Heart left ventricle (tissue), 16 donors: ENCODE results near the gene ADAM15. TPM values are rescaled to one million over a fixed set of nuclear protein-coding genes. Genes with fewer than 3 reads are reported as not detected.

Source experiments
- ATAC-seq, 4 donors: fragments of 200-7000 bp; cut with Tn5 transposase; one replicate each; pipeline ENCODE4 v1.9.1; 2020 to 2022; ENCODE audit warnings: moderate library complexity in 4 of 4, mild to moderate bottlenecking in 3 of 4, moderate number of reproducible peaks in 1 of 4
- DNase-seq, 5 donors: peaks; one replicate each; pipeline ENCODE4 v3.0.0-alpha.2; 2020
- H3K27ac ChIP-seq, 12 donors: fragments of 200-600 bp; sonication (generic) in 4 of 12; one replicate each; pipeline versions ENCODE4 v1.5.0 to v1.8.0; 2016 to 2022; ENCODE audit warnings: mild to moderate bottlenecking in 2 of 12
- H3K27me3 ChIP-seq, 9 donors: fragments of 200-600 bp; sonication (generic) in 2 of 9; one replicate each; pipeline versions ENCODE4 v1.5.1 to v1.8.0; 2016 to 2022; ENCODE audit warnings: mild to moderate bottlenecking in 3 of 9
- H3K36me3 ChIP-seq, 9 donors: fragments of 200-600 bp; sonication (generic) in 2 of 9; one replicate each; pipeline versions ENCODE4 v1.5.0 to v1.8.0; 2018 to 2022; ENCODE audit warnings: mild to moderate bottlenecking in 2 of 9
- H3K4me1 ChIP-seq, 12 donors: fragments of 200-600 bp; sonication (generic) in 4 of 12; one replicate each; pipeline versions ENCODE4 v1.5.0 to v1.8.0; 2016 to 2022; ENCODE audit warnings: mild to moderate bottlenecking in 3 of 12
- H3K4me3 ChIP-seq, 12 donors: fragments of 200-600 bp; sonication (generic) in 4 of 12; one replicate each; pipeline versions ENCODE4 v1.5.0 to v1.8.0; 2017 to 2022; ENCODE audit warnings: mild to moderate bottlenecking in 9 of 12, moderate library complexity in 4 of 12
- H3K9me3 ChIP-seq, 12 donors: fragments of 200-600 bp; sonication (generic) in 4 of 12; one replicate each; pipeline versions ENCODE4 v1.5.0 to v1.8.0; 2016 to 2022; ENCODE audit warnings: mild to moderate bottlenecking in 1 of 12
- POLR2A ChIP-seq, 2 donors: fragments of 450-650 bp; IDR thresholded peaks; one replicate each; pipeline ENCODE4 v1.6.1; 2017; ENCODE audit warnings: antibody characterized with exemption in 2 of 2, mild to moderate bottlenecking in 2 of 2, moderate library complexity in 2 of 2
- WGBS, 4 donors: extraction: QIAGEN DNeasy Blood & Tissue Kit in 2 of 4; methylation state at CpG; one replicate each; pipeline versions ENCODE4 v1.1.5 to v1.1.7; 2013 to 2018; 5-methylcytosine and 5-hydroxymethylcytosine counted together
- intact Hi-C, 10 donors: fragments of 100-400 bp; cut with DNase I; formaldehyde crosslinking; loops; one replicate each; pipeline versions ENCODE4 v1.11.1 to v1.14.2; 2022
- polyA plus RNA-seq, 2 donors: library from polyadenylated mRNA; stranded (reverse); fragments of 200-250 nt; gene quantifications; one replicate each; pipeline ENCODE4 v1.2.3, GENCODE V29; 2013
- total RNA-seq, 9 donors: library from RNA; depleted of rRNA in 2 of 9; stranded (reverse); fragments of >200 nt in 2 of 9; fragmentation: NEBNext Ultra II Directional in 3 of 9; extraction: Animal tissue kit (Norgen Biotek cat#: 25700) in 3 of 9; gene quantifications; one replicate each; pipeline versions ENCODE4 v1.1.0 to v1.2.4, GENCODE V29; 2016 to 2023
- TF ChIP-seq, protein P1 (sequence below), 12 donors: fragments of 200-600 bp; sonication (generic) in 4 of 12; IDR thresholded peaks; one replicate each; pipeline versions ENCODE4 v1.5.0 to v1.8.0; 2018 to 2022; ENCODE audit warnings: antibody characterized with exemption in 12 of 12, mild to moderate bottlenecking in 5 of 12
- donor health status: ischemic (EF 13 %, LVEDD 7.1; RV severe dilation, severe dysfunction).
- donor health status: healthy with polysubstance abuse.
- donor health status: DM: no; HTN: yes; CAD: no.
- donor health status: DM: no; HTN: no; CAD: no.
- donor health status: ischemic (EF 25% LVEDD 6.9; RV normal size, moderate dysfunction).
- donor health status: ischemic (EF 25% LVEDD 5.7; RV mildly dilated, moderate dysfunction).
- donor health status: healthy.
- donor health status: DM: yes; HTN: yes; CAD: no.
- donor health status: ischemic (EF 35%, LVEDD 5.7; RV mildly dilated, moderate dysfunction).
- donor health status: nonischemic (EF 11% LVEDD 7.7; RV severe dilation, severe dysfunction).
- donor health status: DM: yes; HTN: yes; CAD: no.
- donor health status: PGD.
- donor health status: ischemic (EF 29% LVEDD 5.4; RV normal size, mild dysfunction).
- donor health status: nonischemic (EF 23%, LVEDD 6.1; RV moderate dilation, normal function).

The ADAM15 gene
- total and polyA plus RNA-seq, 11 donors, result 55.8 to 199 (median 84.2) TPM

GRCh38 chr1:155057104-155057503 lies 6.0 kb downstream of the ADAM15 start:
- Histone ChIP-seq H3K9me3 (no peaks in the 10 kb centered on the region), H3K36me3 (peaks cover 0 to 87% (median 74%) of the 10 kb centered on the region in 9 donors), H3K4me3 (no peak overlapping the region), H3K27me3 (no peaks in the 10 kb centered on the region), H3K4me1 (peaks cover 0 to 42% (median 21%) of the 10 kb centered on the region in 12 donors), H3K27ac (no peak overlapping the region)
- ATAC-seq, result no peak
- no peak for TF ChIP-seq POLR2A (IDR thresholded peaks at IDR 0.05)
- TF ChIP-seq, protein P1, sequence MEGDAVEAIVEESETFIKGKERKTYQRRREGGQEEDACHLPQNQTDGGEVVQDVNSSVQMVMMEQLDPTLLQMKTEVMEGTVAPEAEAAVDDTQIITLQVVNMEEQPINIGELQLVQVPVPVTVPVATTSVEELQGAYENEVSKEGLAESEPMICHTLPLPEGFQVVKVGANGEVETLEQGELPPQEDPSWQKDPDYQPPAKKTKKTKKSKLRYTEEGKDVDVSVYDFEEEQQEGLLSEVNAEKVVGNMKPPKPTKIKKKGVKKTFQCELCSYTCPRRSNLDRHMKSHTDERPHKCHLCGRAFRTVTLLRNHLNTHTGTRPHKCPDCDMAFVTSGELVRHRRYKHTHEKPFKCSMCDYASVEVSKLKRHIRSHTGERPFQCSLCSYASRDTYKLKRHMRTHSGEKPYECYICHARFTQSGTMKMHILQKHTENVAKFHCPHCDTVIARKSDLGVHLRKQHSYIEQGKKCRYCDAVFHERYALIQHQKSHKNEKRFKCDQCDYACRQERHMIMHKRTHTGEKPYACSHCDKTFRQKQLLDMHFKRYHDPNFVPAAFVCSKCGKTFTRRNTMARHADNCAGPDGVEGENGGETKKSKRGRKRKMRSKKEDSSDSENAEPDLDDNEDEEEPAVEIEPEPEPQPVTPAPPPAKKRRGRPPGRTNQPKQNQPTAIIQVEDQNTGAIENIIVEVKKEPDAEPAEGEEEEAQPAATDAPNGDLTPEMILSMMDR (IDR thresholded peaks at IDR 0.05), result no peak
- DNase-seq, result no peak
- intact Hi-C loops, result loop anchor here in 2 of 10 donors (5.0 to 10.0 kb wide), 2 partner anchors 90 to 102 kb away; partner anchors contain the start of gene PBXIP1 (in 1 of the 2)
- 94 to 100% (median 98%) methylated on average over 1 to 8 of the region's 8 CpGs for WGBS, 4 donors

GRCh38 chr1:155057788-155058211 lies 6.7 kb downstream of the ADAM15 start:
- intact Hi-C loops, result loop anchor here in 2 of 10 donors (5.0 to 10.0 kb wide), 2 partner anchors 90 to 103 kb away; partner anchors contain the start of gene PBXIP1 (in 1 of the 2)
- TF ChIP-seq POLR2A (IDR thresholded peaks at IDR 0.05), result no peak
- TF ChIP-seq, protein P1 (IDR thresholded peaks at IDR 0.05), result no peak
- peaks cover 0 to 89% (median 76%) of the 10 kb centered on the region in 9 donors for H3K36me3 ChIP-seq

DNA sequence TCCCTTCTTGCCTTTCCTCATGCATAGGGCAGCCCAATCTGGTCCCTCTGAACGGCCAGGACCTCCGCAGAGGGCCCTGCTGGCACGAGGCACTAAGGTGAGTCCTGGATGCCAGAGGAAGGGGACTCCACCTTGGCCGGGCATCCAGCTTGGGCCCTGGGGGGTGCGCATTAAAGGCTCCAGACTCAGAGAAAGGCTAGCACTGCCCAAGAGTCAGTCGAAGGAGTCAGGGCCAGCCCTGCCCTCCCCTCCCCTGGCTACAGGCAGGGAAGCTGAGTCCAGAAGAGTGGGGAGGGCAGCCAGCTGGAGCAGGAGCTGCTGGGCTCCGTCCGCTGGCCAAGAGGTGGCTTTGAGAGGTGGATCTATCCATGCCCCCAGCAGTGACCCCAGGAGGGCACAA lies 9.6 kb downstream of the ADAM15 start:
- no peak for DNase-seq
- peaks cover 0 to 48% (median 25%) of the 10 kb centered on the region in 12 donors for H3K4me1 ChIP-seq
- no peak overlapping the region for H3K27ac ChIP-seq
- H3K4me3 ChIP-seq, result no peak overlapping the region
- intact Hi-C loops, result loop anchor here in 6 of 10 donors (1.0 to 5.0 kb wide), 6 partner anchors 15 to 578 kb away; partner anchors contain the start of genes PYGO2 (in 3 of the 6) and PBXIP1 (in 2 of the 6)
- H3K27me3 ChIP-seq, result no peaks in the 10 kb centered on the region
- WGBS, 4 donors, result 63 to 85% (median 78%) methylated on average over 6 to 8 of the region's 8 CpGs
- H3K36me3 ChIP-seq, result peaks cover 0 to 65% (median 54%) of the 10 kb centered on the region in 9 donors
- ATAC-seq, result no peak
- TF ChIP-seq, protein P1 (IDR thresholded peaks at IDR 0.05), result no peak
- no peak for TF ChIP-seq POLR2A (IDR thresholded peaks at IDR 0.05)
- H3K9me3 ChIP-seq, result no peaks in the 10 kb centered on the region

More at GRCh38 chr1:155057788-155058211, 6.7 kb downstream of the ADAM15 start:
- Histone ChIP-seq H3K27me3 (no peaks in the 10 kb centered on the region), H3K27ac (no peak overlapping the region), H3K9me3 (no peaks in the 10 kb centered on the region), H3K4me1 (peaks cover 0 to 43% (median 27%) of the 10 kb centered on the region in 12 donors), H3K4me3 (no peak overlapping the region)
- WGBS, 4 donors, result 94 to 97% (median 96%) methylated on average over 10 to 13 of the region's 13 CpGs
- ATAC-seq, result no peak
- no peak for DNase-seq

DNA sequence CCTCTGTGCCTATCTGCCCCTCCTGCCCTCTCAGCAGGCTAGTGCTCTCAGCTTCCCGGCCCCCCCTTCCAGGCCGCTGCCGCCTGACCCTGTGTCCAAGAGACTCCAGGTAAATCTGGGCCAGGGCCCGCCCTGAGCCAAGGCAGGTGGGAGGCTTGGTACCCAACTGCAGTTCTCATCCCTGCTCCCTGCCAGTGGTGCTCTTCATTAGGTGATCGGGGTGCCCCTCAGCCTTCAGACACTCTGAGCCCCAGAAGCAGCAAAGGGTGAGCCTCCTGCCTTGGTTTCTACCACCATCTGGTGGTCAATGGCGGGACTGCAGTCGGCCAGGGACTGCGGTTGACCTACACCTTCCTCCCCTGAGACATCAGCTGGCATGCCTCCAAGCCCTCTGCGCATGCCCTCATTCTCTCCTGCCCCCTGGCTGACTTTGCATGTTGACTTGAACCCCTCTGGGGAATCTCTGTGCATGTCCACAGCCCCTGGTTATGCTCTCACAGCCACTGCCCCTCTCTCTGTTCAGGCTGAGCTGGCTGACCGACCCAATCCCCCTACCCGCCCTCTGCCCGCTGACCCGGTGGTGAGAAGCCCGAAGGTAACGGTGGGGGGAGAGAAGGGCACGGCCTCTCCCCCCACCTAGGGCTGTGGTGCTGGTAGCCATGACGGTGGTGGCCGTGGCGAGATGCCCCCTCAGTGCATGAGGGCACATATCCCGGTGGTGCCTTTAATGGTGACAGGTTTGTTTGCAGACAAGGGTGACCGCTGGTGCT lies 10.4 kb downstream of the ADAM15 start:
- peak; percentile 84 to 94 (median 87) for DNase-seq

More for the DNA sequence above, 10.4 kb downstream of the ADAM15 start:
- Histone ChIP-seq H3K4me3 (peak overlapping the region in 1 of 12 donors; percentile 14), H3K27ac (no peak overlapping the region), H3K36me3 (peaks cover 0 to 57% (median 45%) of the 10 kb centered on the region in 9 donors), H3K27me3 (no peaks in the 10 kb centered on the region), H3K9me3 (no peaks in the 10 kb centered on the region), H3K4me1 (peaks cover 0 to 42% (median 25%) of the 10 kb centered on the region in 12 donors)
- intact Hi-C loops, result loop anchor here in 6 of 10 donors (1.0 to 5.0 kb wide), 8 partner anchors 16 to 579 kb away; partner anchors contain the start of genes PYGO2 (in 3 of the 6) and PBXIP1 (in 2 of the 6)
- TF ChIP-seq, protein P1 (IDR thresholded peaks at IDR 0.05), result peak; percentile 95 to 99 (median 99)
- no peak for TF ChIP-seq POLR2A (IDR thresholded peaks at IDR 0.05)
- 17 to 34% (median 32%) methylated on average over 15 to 21 of the region's 21 CpGs for WGBS, 4 donors
- peak; percentile 44 to 72 (median 57) for ATAC-seq
